GM20000 (cell line): Measurements from ENCODE around the gene CCDC78.

Experiments
- DNase-seq: peaks from one replicate; pipeline ENCODE4 v3.0.0; 2012; ENCODE audit warnings: low spot score
- CTCF ChIP-seq: IDR thresholded peaks from 2 replicates; pipeline ENCODE4 v1.5.1; 2012; ENCODE audit warnings: mild to moderate bottlenecking, control low read depth; ENCODE audit errors: extremely low read depth, missing control alignments

Gene CCDC78

GRCh38 chr16:678858-679813, 47.1 kb downstream of the CCDC78 start:
- TF ChIP-seq CTCF = no peak
- peak; percentile 68 for DNase-seq

GRCh38 chr16:678209-678857, 47.9 kb downstream of the CCDC78 start:
- DNase-seq = no peak
- TF ChIP-seq CTCF = no peak

- no peak for TF ChIP-seq CTCF
- no peak for DNase-seq
These were observed 48.7 kb downstream of the CCDC78 start for GRCh38 chr16:677316-678190.

- no peak for DNase-seq
- no peak for TF ChIP-seq CTCF
These were observed 49.3 kb downstream of the CCDC78 start for GRCh38 chr16:676913-677312.

GRCh38 chr16:676565-676902, 49.7 kb downstream of the CCDC78 start:
- DNase-seq = no peak
- no peak for TF ChIP-seq CTCF

DNA sequence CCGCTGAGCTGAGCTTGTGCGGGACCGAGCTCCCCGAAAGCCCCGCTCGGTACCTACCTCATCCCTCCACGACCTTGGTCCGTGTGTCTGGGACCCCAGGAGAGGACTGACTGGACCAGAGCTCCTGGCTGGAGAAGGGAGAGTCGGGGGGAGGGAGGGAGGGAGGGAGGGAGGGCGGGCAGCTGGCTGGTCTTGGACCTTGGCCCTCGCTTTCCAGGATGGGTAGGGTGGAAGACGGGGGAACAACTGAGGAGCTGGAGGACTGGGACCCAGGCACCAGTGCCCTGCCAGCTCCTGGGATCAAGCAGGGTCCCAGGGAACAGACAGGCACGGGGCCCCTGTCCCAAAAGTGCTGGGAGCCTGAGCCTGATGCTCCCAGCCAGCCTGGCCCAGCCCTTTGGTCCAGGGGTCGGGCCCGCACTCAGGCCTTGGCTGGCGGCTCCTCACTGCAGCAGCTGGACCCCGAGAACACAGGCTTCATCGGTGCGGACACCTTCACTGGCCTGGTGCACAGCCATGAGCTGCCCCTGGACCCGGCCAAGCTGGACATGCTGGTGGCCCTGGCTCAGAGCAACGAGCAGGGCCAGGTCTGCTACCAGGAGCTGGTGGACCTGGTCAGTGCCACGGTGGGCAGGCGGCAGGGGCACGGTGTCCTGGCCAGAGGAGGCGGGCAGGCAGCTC, 50.2 kb downstream of the CCDC78 start:
- no peak for TF ChIP-seq CTCF
- DNase-seq = no peak
